ENCODE data around the gene DNER.

The DNER gene

GRCh38 chr2:229715895-229716507 lies 1.6 kb upstream of the DNER start:
- peak in 1 of 2 donors; percentile 22 for DNase-seq
- Histone ChIP-seq H4K8ac (ENCODE audit: low read depth, low read length) (no peak overlapping the region), H3K14ac (ENCODE audit: low read length) (no peak overlapping the region), H3K23ac (ENCODE audit: low read length) (no peak overlapping the region), H3K4me3 (ENCODE audit: low read depth, low read length) (no peak overlapping the region), H4K12ac (ENCODE audit: low read depth, low read length) (no peak overlapping the region), H3K36me3 (ENCODE audit: control insufficient read depth in 1 of 2, insufficient read depth in 2 of 2, low read length in 2 of 2) (no peaks in the 10 kb centered on the region), H2AFZ (ENCODE audit: insufficient read depth, low read length, poor library complexity) (no peak overlapping the region), H4K91ac (ENCODE audit: low read depth, low read length) (no peak overlapping the region), H3K9me3 (ENCODE audit: insufficient read depth, low read depth, low read length) (peaks cover 3% of the 10 kb centered on the region), H2AK5ac (ENCODE audit: low read length) (no peak overlapping the region), H3K27me3 (ENCODE audit: insufficient read depth, low read length) (peaks cover 23% of the 10 kb centered on the region), H3K4me1 (ENCODE audit: control insufficient read depth in 1 of 2, insufficient read depth in 2 of 2, low read length in 2 of 2) (peaks cover 8 to 14% of the 10 kb centered on the region in 2 experiments), H2BK5ac (ENCODE audit: low read depth, low read length, poor library complexity) (no peak overlapping the region), H3K4ac (ENCODE audit: low read depth, low read length) (no peak overlapping the region), H3K79me2 (ENCODE audit: control insufficient read depth, insufficient read depth, low read length, poor library complexity) (no peaks in the 10 kb centered on the region), H3K27ac (ENCODE audit: low read depth, low read length) (no peak overlapping the region), H2BK12ac (ENCODE audit: low read length) (no peak overlapping the region), H2BK120ac (ENCODE audit: insufficient read depth, low read length, poor library complexity) (no peak overlapping the region), H3K18ac (ENCODE audit: low read length) (no peak overlapping the region), H3K9ac (ENCODE audit: low read length) (no peak overlapping the region), H3K4me2 (ENCODE audit: low read length) (no peak overlapping the region), H3K79me1 (ENCODE audit: low read length) (no peaks in the 10 kb centered on the region)
- WGBS (ENCODE audit: extremely low coverage, insufficient coverage, insufficient read length) = no CpG with 5 or more reads among the region's 4 CpGs

- Histone ChIP-seq H3K23ac (ENCODE audit: low read length) (no peak overlapping the region), H3K27ac (ENCODE audit: low read depth, low read length) (no peak overlapping the region)
These were observed 584 bp upstream of the DNER start for GRCh38 chr2:229714736-229715541.

DNA sequence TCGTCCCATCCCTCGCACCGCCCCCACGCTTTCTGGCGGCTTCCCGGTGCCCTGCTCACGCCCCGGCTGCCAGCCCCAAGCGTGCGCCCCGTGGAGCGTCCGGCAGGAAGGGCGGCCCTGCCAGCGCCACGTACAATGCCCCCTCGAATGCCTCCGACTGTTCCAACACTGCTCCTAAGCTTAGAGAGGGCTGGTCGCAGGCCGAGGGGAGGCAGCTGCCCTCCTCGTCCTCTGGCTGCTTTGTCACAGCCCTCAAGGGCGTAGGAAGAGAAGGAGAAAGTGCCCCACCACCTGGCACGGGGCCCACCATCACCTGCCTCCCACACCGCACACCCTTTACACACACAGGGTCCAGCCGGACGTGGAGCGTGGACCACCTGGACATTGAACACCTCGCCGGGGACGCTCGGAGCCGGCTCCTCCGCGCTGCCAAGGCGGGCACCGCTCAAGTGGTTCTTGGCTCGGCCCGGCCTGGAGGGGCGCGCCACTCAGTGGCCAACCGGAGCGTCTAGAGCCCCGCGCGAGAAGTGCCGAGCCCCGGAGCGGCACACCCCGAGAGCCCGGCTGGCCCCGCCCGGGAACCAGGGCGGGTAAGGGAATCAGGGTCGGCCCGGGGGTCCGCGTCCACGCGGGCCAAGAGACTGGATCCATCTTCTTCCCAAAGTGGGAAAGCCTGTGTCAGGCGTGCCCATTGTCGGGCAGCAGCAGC lies 830 bp downstream of the DNER start:
- no peak overlapping the region for H3K9ac ChIP-seq (ENCODE audit: low read length)
- H2BK120ac ChIP-seq (ENCODE audit: insufficient read depth, low read length, poor library complexity) = no peak overlapping the region
- no peak overlapping the region for H2AFZ ChIP-seq (ENCODE audit: insufficient read depth, low read length, poor library complexity)
- DNase-seq = no peak
- no peak overlapping the region for H2BK12ac ChIP-seq (ENCODE audit: low read length)
- H3K27ac ChIP-seq (ENCODE audit: low read depth, low read length) = no peak overlapping the region
- H4K12ac ChIP-seq (ENCODE audit: low read depth, low read length) = no peak overlapping the region
- no CpG with 5 or more reads among the region's 61 CpGs for WGBS (ENCODE audit: extremely low coverage, insufficient coverage, insufficient read length)
- H3K4ac ChIP-seq (ENCODE audit: low read depth, low read length) = no peak overlapping the region
- peak overlapping the region; percentile 88 for H3K4me2 ChIP-seq (ENCODE audit: low read length)
- no peak overlapping the region for H2BK5ac ChIP-seq (ENCODE audit: low read depth, low read length, poor library complexity)
- peaks cover 24% of the 10 kb centered on the region for H3K27me3 ChIP-seq (ENCODE audit: insufficient read depth, low read length)
- no peak overlapping the region for H3K18ac ChIP-seq (ENCODE audit: low read length)
- H4K8ac ChIP-seq (ENCODE audit: low read depth, low read length) = no peak overlapping the region
- H3K79me1 ChIP-seq (ENCODE audit: low read length) = no peaks in the 10 kb centered on the region
- H3K79me2 ChIP-seq (ENCODE audit: control insufficient read depth, insufficient read depth, low read length, poor library complexity) = no peaks in the 10 kb centered on the region
- no peak overlapping the region for H4K91ac ChIP-seq (ENCODE audit: low read depth, low read length)
- H3K14ac ChIP-seq (ENCODE audit: low read length) = no peak overlapping the region
- H3K4me3 ChIP-seq (ENCODE audit: low read depth, low read length) = peak overlapping the region; percentile 10
- peaks cover 3% of the 10 kb centered on the region for H3K9me3 ChIP-seq (ENCODE audit: insufficient read depth, low read depth, low read length)
- no peaks in the 10 kb centered on the region for H3K36me3 ChIP-seq (ENCODE audit: control insufficient read depth in 1 of 2, insufficient read depth in 2 of 2, low read length in 2 of 2)
- peaks cover 4 to 10% of the 10 kb centered on the region in 2 experiments for H3K4me1 ChIP-seq (ENCODE audit: control insufficient read depth in 1 of 2, insufficient read depth in 2 of 2, low read length in 2 of 2)
- H3K23ac ChIP-seq (ENCODE audit: low read length) = no peak overlapping the region
- H2AK5ac ChIP-seq (ENCODE audit: low read length) = no peak overlapping the region

More at GRCh38 chr2:229714736-229715541, 584 bp upstream of the DNER start:
- WGBS (ENCODE audit: extremely low coverage, insufficient coverage, insufficient read length) = no CpG with 5 or more reads among the region's 60 CpGs
- Histone ChIP-seq H2BK5ac (ENCODE audit: low read depth, low read length, poor library complexity) (no peak overlapping the region), H3K4me3 (ENCODE audit: low read depth, low read length) (peak overlapping the region; percentile 38), H3K4ac (ENCODE audit: low read depth, low read length) (no peak overlapping the region), H4K8ac (ENCODE audit: low read depth, low read length) (no peak overlapping the region), H3K4me1 (ENCODE audit: control insufficient read depth in 1 of 2, insufficient read depth in 2 of 2, low read length in 2 of 2) (peaks cover 4 to 10% of the 10 kb centered on the region in 2 experiments), H3K36me3 (ENCODE audit: control insufficient read depth in 1 of 2, insufficient read depth in 2 of 2, low read length in 2 of 2) (no peaks in the 10 kb centered on the region), H4K91ac (ENCODE audit: low read depth, low read length) (no peak overlapping the region), H2AFZ (ENCODE audit: insufficient read depth, low read length, poor library complexity) (no peak overlapping the region), H3K79me1 (ENCODE audit: low read length) (no peaks in the 10 kb centered on the region), H2BK12ac (ENCODE audit: low read length) (no peak overlapping the region), H3K14ac (ENCODE audit: low read length) (no peak overlapping the region), H2BK120ac (ENCODE audit: insufficient read depth, low read length, poor library complexity) (no peak overlapping the region), H3K9me3 (ENCODE audit: insufficient read depth, low read depth, low read length) (peaks cover 3% of the 10 kb centered on the region), H3K4me2 (ENCODE audit: low read length) (peak overlapping the region; percentile 76), H3K27me3 (ENCODE audit: insufficient read depth, low read length) (peaks cover 24% of the 10 kb centered on the region), H3K79me2 (ENCODE audit: control insufficient read depth, insufficient read depth, low read length, poor library complexity) (no peaks in the 10 kb centered on the region), H3K9ac (ENCODE audit: low read length) (no peak overlapping the region), H3K18ac (ENCODE audit: low read length) (no peak overlapping the region), H4K12ac (ENCODE audit: low read depth, low read length) (no peak overlapping the region), H2AK5ac (ENCODE audit: low read length) (no peak overlapping the region)
- peak; percentile 61 to 70 for DNase-seq

- no peak for DNase-seq
- no peaks in the 10 kb centered on the region for H3K79me1 ChIP-seq (ENCODE audit: low read length)
- H3K79me2 ChIP-seq (ENCODE audit: control insufficient read depth, insufficient read depth, low read length, poor library complexity) = no peaks in the 10 kb centered on the region
These were observed 2.2 kb downstream of the DNER start for GRCh38 chr2:229712136-229712535.

More at GRCh38 chr2:229712136-229712535, 2.2 kb downstream of the DNER start:
- Histone ChIP-seq H3K23ac (ENCODE audit: low read length) (no peak overlapping the region), H3K14ac (ENCODE audit: low read length) (no peak overlapping the region), H2BK12ac (ENCODE audit: low read length) (no peak overlapping the region), H3K4ac (ENCODE audit: low read depth, low read length) (no peak overlapping the region), H3K18ac (ENCODE audit: low read length) (no peak overlapping the region), H3K9ac (ENCODE audit: low read length) (no peak overlapping the region), H2AFZ (ENCODE audit: insufficient read depth, low read length, poor library complexity) (no peak overlapping the region), H4K8ac (ENCODE audit: low read depth, low read length) (no peak overlapping the region), H3K4me3 (ENCODE audit: low read depth, low read length) (no peak overlapping the region), H2BK120ac (ENCODE audit: insufficient read depth, low read length, poor library complexity) (no peak overlapping the region), H4K12ac (ENCODE audit: low read depth, low read length) (no peak overlapping the region), H2AK5ac (ENCODE audit: low read length) (no peak overlapping the region), H3K4me2 (ENCODE audit: low read length) (no peak overlapping the region), H3K27me3 (ENCODE audit: insufficient read depth, low read length) (peaks cover 24% of the 10 kb centered on the region), H3K36me3 (ENCODE audit: control insufficient read depth in 1 of 2, insufficient read depth in 2 of 2, low read length in 2 of 2) (no peaks in the 10 kb centered on the region), H3K27ac (ENCODE audit: low read depth, low read length) (no peak overlapping the region), H4K91ac (ENCODE audit: low read depth, low read length) (no peak overlapping the region), H2BK5ac (ENCODE audit: low read depth, low read length, poor library complexity) (no peak overlapping the region), H3K9me3 (ENCODE audit: insufficient read depth, low read depth, low read length) (peaks cover 3% of the 10 kb centered on the region), H3K4me1 (ENCODE audit: control insufficient read depth in 1 of 2, insufficient read depth in 2 of 2, low read length in 2 of 2) (peaks cover 4 to 10% of the 10 kb centered on the region in 2 experiments)
- no CpG with 5 or more reads among the region's 3 CpGs for WGBS (ENCODE audit: extremely low coverage, insufficient coverage, insufficient read length)

All from trophoblast cell (in vitro differentiated cells and primary cell).